ENCODE measurements around the gene LTK. TPM values are rescaled to one million over a fixed set of nuclear protein-coding genes. Genes with fewer than 3 reads are reported as not detected.

The LTK gene
- polyA plus RNA-seq, 1 donor (not counting 4 experiments of a cell fraction or from before 2014, with no cell fraction given), result not detected

DNA sequence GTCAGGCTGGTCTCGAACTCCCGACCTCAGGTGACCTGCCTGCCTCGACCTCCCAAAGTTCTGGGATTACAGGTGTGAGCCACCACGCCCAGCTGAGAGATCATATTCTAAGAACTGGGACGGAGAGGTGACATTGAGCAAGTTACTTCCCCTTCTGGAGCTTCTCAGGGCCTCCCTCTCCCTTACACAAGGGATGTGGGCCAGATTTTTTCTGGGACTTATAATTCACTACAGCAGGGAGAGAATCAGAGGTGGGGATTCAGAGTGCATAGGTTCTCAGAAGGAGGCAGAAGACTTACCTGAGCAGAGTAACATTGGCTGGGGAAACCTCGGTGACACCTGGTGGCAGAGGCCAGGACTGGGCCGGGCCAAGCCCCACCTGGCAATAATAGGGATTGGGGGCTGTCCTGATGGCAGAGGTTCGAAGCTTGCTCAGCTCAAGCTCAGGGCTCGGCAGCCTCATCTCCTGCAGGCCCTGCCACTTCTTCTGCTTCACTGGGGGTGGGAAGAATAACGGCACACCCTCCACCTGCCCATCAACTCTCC lies 6.8 kb downstream of the LTK start:
- H3K27ac ChIP-seq (ENCODE audit: control insufficient read depth, insufficient read depth, low read length), result no peak overlapping the region
- no peaks in the 10 kb centered on the region for H3K9me1 ChIP-seq (ENCODE audit: control insufficient read depth, extremely low read depth, insufficient read depth, low read length)
- H4K20me1 ChIP-seq (ENCODE audit: control insufficient read depth, extremely low read depth, insufficient read depth, low read length), result peaks cover 2% of the 10 kb centered on the region
- no peaks in the 10 kb centered on the region for H3K9me3 ChIP-seq (ENCODE audit: control insufficient read depth, low read depth, low read length)
- peaks cover 60% of the 10 kb centered on the region for H3K27me3 ChIP-seq (ENCODE audit: control insufficient read depth, extremely low read depth, insufficient read depth, low read length)
- H3K36me3 ChIP-seq (ENCODE audit: control insufficient read depth in 2 of 2, extremely low read depth in 1 of 2, insufficient read depth in 2 of 2, low read length in 2 of 2), result no peaks in the 10 kb centered on the region
- no peak for FAIRE-seq
- no peaks in the 10 kb centered on the region for H3K79me2 ChIP-seq (ENCODE audit: control insufficient read depth, insufficient read depth, low read length)
- H3K4me2 ChIP-seq (ENCODE audit: control insufficient read depth, extremely low read depth, insufficient read depth, low read depth, low read length), result no peak overlapping the region
- TF ChIP-seq, protein P1, sequence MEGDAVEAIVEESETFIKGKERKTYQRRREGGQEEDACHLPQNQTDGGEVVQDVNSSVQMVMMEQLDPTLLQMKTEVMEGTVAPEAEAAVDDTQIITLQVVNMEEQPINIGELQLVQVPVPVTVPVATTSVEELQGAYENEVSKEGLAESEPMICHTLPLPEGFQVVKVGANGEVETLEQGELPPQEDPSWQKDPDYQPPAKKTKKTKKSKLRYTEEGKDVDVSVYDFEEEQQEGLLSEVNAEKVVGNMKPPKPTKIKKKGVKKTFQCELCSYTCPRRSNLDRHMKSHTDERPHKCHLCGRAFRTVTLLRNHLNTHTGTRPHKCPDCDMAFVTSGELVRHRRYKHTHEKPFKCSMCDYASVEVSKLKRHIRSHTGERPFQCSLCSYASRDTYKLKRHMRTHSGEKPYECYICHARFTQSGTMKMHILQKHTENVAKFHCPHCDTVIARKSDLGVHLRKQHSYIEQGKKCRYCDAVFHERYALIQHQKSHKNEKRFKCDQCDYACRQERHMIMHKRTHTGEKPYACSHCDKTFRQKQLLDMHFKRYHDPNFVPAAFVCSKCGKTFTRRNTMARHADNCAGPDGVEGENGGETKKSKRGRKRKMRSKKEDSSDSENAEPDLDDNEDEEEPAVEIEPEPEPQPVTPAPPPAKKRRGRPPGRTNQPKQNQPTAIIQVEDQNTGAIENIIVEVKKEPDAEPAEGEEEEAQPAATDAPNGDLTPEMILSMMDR (optimal IDR thresholded peaks at IDR 0.05 in 1 of 3, IDR thresholded peaks at IDR 0.05 in 1 of 3, conservative IDR thresholded peaks at IDR 0.05 in 1 of 3; ENCODE audit: extremely low read depth in 1 of 3, insufficient read depth in 2 of 3, low read length in 3 of 3), result peak in 2 of 3 experiments; percentile 12 to 46
- no peak for TF ChIP-seq EZH2 (IDR thresholded peaks at IDR 0.05; ENCODE audit: low read length)
- H3K4me1 ChIP-seq (ENCODE audit: control insufficient read depth, extremely low read depth, insufficient read depth, low read length), result peaks cover 19% of the 10 kb centered on the region
- no peak overlapping the region for H3K4me3 ChIP-seq (ENCODE audit: control insufficient read depth in 2 of 3, extremely low read depth in 1 of 3, insufficient read depth in 2 of 3, low read depth in 1 of 3, low read length in 3 of 3)
- no peak overlapping the region for H3K9ac ChIP-seq (ENCODE audit: control insufficient read depth, extremely low read depth, insufficient read depth, low read length)
- dilution Hi-C loops (cut with MboI; ENCODE audit: extremely low pct_ligation_motif_present, low sequenced_read_pairs), result no loop called here
- no peak overlapping the region for H2AFZ ChIP-seq (ENCODE audit: control insufficient read depth, low read length)
- no peak for DNase-seq (ENCODE audit: low read depth, low spot score)

DNA sequence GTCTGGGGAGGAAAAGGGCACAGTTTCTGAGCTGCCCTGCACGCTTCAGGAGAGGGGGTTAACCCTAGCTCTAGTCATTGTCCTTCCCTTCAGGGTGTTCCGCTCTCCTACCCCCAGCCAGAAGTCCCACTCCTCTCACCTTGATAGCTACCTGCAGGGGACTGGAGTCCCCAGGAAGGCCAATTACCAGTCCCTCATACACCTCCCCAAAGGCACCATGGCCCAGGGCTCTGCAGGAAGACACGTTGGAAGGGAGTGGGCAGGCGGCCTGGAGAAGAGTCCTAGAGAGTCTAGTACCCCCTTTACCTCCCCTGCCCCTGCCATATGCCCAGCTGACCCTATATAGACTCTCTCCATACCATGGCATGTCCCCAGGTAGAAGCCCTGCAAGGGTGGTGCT lies 7.9 kb downstream of the LTK start:
- FAIRE-seq, result no peak

More for the DNA sequence above, 7.9 kb downstream of the LTK start:
- H3K9me3 ChIP-seq (ENCODE audit: control insufficient read depth, low read depth, low read length), result no peaks in the 10 kb centered on the region
- H3K27ac ChIP-seq (ENCODE audit: control insufficient read depth, insufficient read depth, low read length), result no peak overlapping the region
- H3K4me2 ChIP-seq (ENCODE audit: control insufficient read depth, extremely low read depth, insufficient read depth, low read depth, low read length), result no peak overlapping the region
- no peak for DNase-seq (ENCODE audit: low read depth, low spot score)
- no peaks in the 10 kb centered on the region for H3K79me2 ChIP-seq (ENCODE audit: control insufficient read depth, insufficient read depth, low read length)
- no peak overlapping the region for H3K4me3 ChIP-seq (ENCODE audit: control insufficient read depth in 2 of 3, extremely low read depth in 1 of 3, insufficient read depth in 2 of 3, low read depth in 1 of 3, low read length in 3 of 3)
- H3K9me1 ChIP-seq (ENCODE audit: control insufficient read depth, extremely low read depth, insufficient read depth, low read length), result no peaks in the 10 kb centered on the region
- H3K36me3 ChIP-seq (ENCODE audit: control insufficient read depth in 2 of 2, extremely low read depth in 1 of 2, insufficient read depth in 2 of 2, low read length in 2 of 2), result no peaks in the 10 kb centered on the region
- dilution Hi-C loops (cut with MboI; ENCODE audit: extremely low pct_ligation_motif_present, low sequenced_read_pairs), result no loop called here
- no peak overlapping the region for H3K9ac ChIP-seq (ENCODE audit: control insufficient read depth, extremely low read depth, insufficient read depth, low read length)
- TF ChIP-seq, protein P1 (optimal IDR thresholded peaks at IDR 0.05 in 1 of 3, IDR thresholded peaks at IDR 0.05 in 1 of 3, conservative IDR thresholded peaks at IDR 0.05 in 1 of 3; ENCODE audit: extremely low read depth in 1 of 3, insufficient read depth in 2 of 3, low read length in 3 of 3), result no peak
- TF ChIP-seq EZH2 (IDR thresholded peaks at IDR 0.05; ENCODE audit: low read length), result no peak
- no peak overlapping the region for H2AFZ ChIP-seq (ENCODE audit: control insufficient read depth, low read length)
- peaks cover 59% of the 10 kb centered on the region for H3K27me3 ChIP-seq (ENCODE audit: control insufficient read depth, extremely low read depth, insufficient read depth, low read length)
- H3K4me1 ChIP-seq (ENCODE audit: control insufficient read depth, extremely low read depth, insufficient read depth, low read length), result peaks cover 23% of the 10 kb centered on the region
- peaks cover 2% of the 10 kb centered on the region for H4K20me1 ChIP-seq (ENCODE audit: control insufficient read depth, extremely low read depth, insufficient read depth, low read length)
